ENCODE data around the gene HAUS7.

The HAUS7 gene

DNA sequence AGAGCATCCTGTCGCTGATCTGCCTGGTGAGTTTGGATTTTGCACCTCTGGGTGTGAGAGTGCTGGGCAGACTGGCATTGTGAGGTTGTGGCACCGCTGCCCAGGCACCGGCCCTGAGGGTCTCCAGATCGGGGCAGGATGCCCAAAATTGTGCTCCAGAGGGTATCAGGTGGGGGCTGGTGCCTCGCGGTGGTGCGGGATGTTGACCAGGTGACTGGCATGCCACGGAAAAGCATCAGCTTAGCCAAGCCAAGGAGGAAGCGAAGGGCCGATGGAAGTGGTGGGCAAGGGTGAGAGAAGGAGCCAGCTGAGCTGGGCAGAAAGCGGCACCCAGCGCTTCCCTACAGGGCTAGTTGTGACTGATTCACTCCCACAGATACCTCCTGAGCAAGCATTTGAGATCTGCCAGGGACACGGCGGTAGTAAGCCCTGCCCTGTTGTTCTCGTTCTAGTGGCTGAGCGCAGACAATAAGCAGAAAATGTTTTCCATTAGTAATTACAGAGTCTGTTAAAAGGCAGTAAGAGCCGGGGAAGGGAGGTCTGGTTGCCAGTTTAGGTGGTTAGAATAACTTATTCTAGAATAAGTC lies 58.3 kb downstream of the HAUS7 start:
- peaks cover 0 to 7% of the 10 kb centered on the region in 2 donors for H3K4me1 ChIP-seq (ENCODE audit: control insufficient read depth in 1 of 2, insufficient read depth in 2 of 2, low read length in 2 of 2)
- no peaks in the 10 kb centered on the region for H3K27me3 ChIP-seq (ENCODE audit: low read depth, low read length)
- H3K27ac ChIP-seq (ENCODE audit: low read length), result peak overlapping the region; percentile 39
- H3K36me3 ChIP-seq (ENCODE audit: control insufficient read depth in 1 of 2, insufficient read depth in 2 of 2, low read length in 2 of 2), result no peaks in the 10 kb centered on the region
- H3K9me3 ChIP-seq (ENCODE audit: control insufficient read depth in 1 of 2, low read length in 2 of 2), result no peaks in the 10 kb centered on the region
- peak overlapping the region; percentile 39 to 61 for H3K4me3 ChIP-seq (ENCODE audit: low read depth in 1 of 2, low read length in 2 of 2)

DNA sequence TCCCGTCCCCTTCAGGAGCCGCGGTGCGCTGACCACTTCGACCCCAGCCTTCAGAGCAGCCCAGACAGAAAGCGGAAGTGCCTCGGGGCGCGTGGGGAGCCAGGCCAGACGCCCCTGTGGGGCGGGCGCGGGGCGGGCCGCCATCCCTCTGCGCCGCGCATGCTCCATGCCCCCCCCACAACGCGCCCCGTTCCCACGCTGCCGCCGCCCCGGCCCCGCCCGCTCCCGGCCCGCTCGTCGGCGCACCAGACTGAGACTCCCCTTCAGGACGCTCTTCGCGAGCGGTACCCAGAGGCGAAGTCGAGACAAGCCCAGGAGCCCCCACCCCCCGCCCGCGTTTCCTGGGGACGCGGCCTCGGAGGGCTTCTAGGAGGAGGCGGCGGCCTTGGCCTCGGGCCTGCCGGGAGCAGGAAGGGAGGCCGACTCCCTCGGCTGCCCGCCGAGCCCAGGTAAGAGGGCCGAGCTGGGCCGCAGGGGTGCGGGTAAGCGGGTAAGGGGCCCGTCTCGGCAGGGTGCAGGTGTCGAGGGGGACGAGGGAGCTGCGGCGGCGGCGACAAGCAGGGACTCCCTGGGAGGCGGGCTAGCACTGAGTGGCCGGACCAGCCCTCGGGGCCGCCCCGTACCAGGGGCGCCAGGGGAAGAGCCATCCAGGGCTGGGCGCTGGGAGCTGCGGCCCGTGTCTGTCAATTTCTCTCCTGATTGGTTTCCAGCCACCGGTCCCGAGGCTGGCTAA lies 59.0 kb downstream of the HAUS7 start, which contains the start of gene ZFP92:
ZFP92 (plus strand) TSS at position 218 of the 733 bp plus-strand sequence. CDS start 6,851 bp downstream, outside the sequence.
- no peaks in the 10 kb centered on the region for H3K36me3 ChIP-seq (ENCODE audit: control insufficient read depth in 1 of 2, insufficient read depth in 2 of 2, low read length in 2 of 2)
- H3K4me3 ChIP-seq (ENCODE audit: low read depth in 1 of 2, low read length in 2 of 2), result peak within 1 kb of the TSS; percentile 39 to 61
- peak within 1 kb of the TSS; percentile 39 for H3K27ac ChIP-seq (ENCODE audit: low read length)
- no peaks in the 10 kb centered on the region for H3K9me3 ChIP-seq (ENCODE audit: control insufficient read depth in 1 of 2, low read length in 2 of 2)
- no peaks in the 10 kb centered on the region for H3K27me3 ChIP-seq (ENCODE audit: low read depth, low read length)
- peaks cover 0 to 7% of the 10 kb centered on the region in 2 donors for H3K4me1 ChIP-seq (ENCODE audit: control insufficient read depth in 1 of 2, insufficient read depth in 2 of 2, low read length in 2 of 2)

- H3K4me1 ChIP-seq (ENCODE audit: control insufficient read depth in 1 of 2, insufficient read depth in 2 of 2, low read length in 2 of 2), result peaks cover 0 to 7% of the 10 kb centered on the region in 2 donors
- H3K27me3 ChIP-seq (ENCODE audit: low read depth, low read length), result no peaks in the 10 kb centered on the region
- peak overlapping the region; percentile 11 to 61 for H3K4me3 ChIP-seq (ENCODE audit: low read depth in 1 of 2, low read length in 2 of 2)
- no peaks in the 10 kb centered on the region for H3K36me3 ChIP-seq (ENCODE audit: control insufficient read depth in 1 of 2, insufficient read depth in 2 of 2, low read length in 2 of 2)
- no peaks in the 10 kb centered on the region for H3K9me3 ChIP-seq (ENCODE audit: control insufficient read depth in 1 of 2, low read length in 2 of 2)
- H3K27ac ChIP-seq (ENCODE audit: low read length), result no peak overlapping the region
Measured at GRCh38 chrX:153410888-153411254, 59.5 kb downstream of the HAUS7 start.

- Histone ChIP-seq H3K27ac (ENCODE audit: low read length) (no peak overlapping the region), H3K9me3 (ENCODE audit: control insufficient read depth in 1 of 2, low read length in 2 of 2) (no peaks in the 10 kb centered on the region), H3K36me3 (ENCODE audit: control insufficient read depth in 1 of 2, insufficient read depth in 2 of 2, low read length in 2 of 2) (no peaks in the 10 kb centered on the region), H3K4me1 (ENCODE audit: control insufficient read depth in 1 of 2, insufficient read depth in 2 of 2, low read length in 2 of 2) (peaks cover 0 to 7% of the 10 kb centered on the region in 2 donors), H3K4me3 (ENCODE audit: low read depth in 1 of 2, low read length in 2 of 2) (no peak overlapping the region), H3K27me3 (ENCODE audit: low read depth, low read length) (no peaks in the 10 kb centered on the region)
Measured at GRCh38 chrX:153410373-153410772, 60.0 kb downstream of the HAUS7 start.

GRCh38 chrX:153409414-153410101 lies 60.8 kb downstream of the HAUS7 start:
- Histone ChIP-seq H3K9me3 (ENCODE audit: control insufficient read depth in 1 of 2, low read length in 2 of 2) (no peaks in the 10 kb centered on the region), H3K4me3 (ENCODE audit: low read depth in 1 of 2, low read length in 2 of 2) (no peak overlapping the region), H3K4me1 (ENCODE audit: control insufficient read depth in 1 of 2, insufficient read depth in 2 of 2, low read length in 2 of 2) (peaks cover 0 to 7% of the 10 kb centered on the region in 2 donors), H3K27ac (ENCODE audit: low read length) (no peak overlapping the region), H3K36me3 (ENCODE audit: control insufficient read depth in 1 of 2, insufficient read depth in 2 of 2, low read length in 2 of 2) (no peaks in the 10 kb centered on the region), H3K27me3 (ENCODE audit: low read depth, low read length) (no peaks in the 10 kb centered on the region)

DNA sequence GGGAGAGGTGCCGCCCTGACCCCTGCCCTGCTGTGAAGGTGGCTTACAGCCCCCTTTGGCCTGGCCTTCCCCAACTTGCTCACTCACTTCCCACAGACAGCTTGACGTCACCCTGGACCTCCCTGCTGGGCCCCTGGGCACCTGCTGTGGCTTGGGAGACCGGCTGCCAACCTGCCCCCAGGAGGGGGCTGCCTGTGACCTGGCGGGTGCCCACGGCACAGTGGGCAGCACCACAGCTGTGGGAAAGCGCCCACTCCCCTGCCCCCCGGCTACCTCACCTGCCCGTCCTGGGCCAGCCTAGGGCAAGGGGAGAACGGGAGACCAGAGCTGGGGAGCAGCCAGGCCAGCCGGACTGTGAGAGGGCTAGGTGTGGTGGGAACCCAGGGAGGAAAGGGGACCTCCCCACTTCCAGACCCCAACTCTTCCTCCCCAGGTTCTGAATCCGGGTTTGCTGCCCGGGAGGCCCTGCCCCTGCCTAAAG lies 61.5 kb downstream of the HAUS7 start:
- H3K4me3 ChIP-seq (ENCODE audit: low read depth in 1 of 2, low read length in 2 of 2), result no peak overlapping the region
- no peak overlapping the region for H3K27ac ChIP-seq (ENCODE audit: low read length)
- H3K4me1 ChIP-seq (ENCODE audit: control insufficient read depth in 1 of 2, insufficient read depth in 2 of 2, low read length in 2 of 2), result peaks cover 0 to 7% of the 10 kb centered on the region in 2 donors
- no peaks in the 10 kb centered on the region for H3K36me3 ChIP-seq (ENCODE audit: control insufficient read depth in 1 of 2, insufficient read depth in 2 of 2, low read length in 2 of 2)
- no peaks in the 10 kb centered on the region for H3K27me3 ChIP-seq (ENCODE audit: low read depth, low read length)
- no peaks in the 10 kb centered on the region for H3K9me3 ChIP-seq (ENCODE audit: control insufficient read depth in 1 of 2, low read length in 2 of 2)

- peaks cover 0 to 7% of the 10 kb centered on the region in 2 donors for H3K4me1 ChIP-seq (ENCODE audit: control insufficient read depth in 1 of 2, insufficient read depth in 2 of 2, low read length in 2 of 2)
- H3K27me3 ChIP-seq (ENCODE audit: low read depth, low read length), result no peaks in the 10 kb centered on the region
- H3K36me3 ChIP-seq (ENCODE audit: control insufficient read depth in 1 of 2, insufficient read depth in 2 of 2, low read length in 2 of 2), result no peaks in the 10 kb centered on the region
- H3K4me3 ChIP-seq (ENCODE audit: low read depth in 1 of 2, low read length in 2 of 2), result no peak overlapping the region
- no peaks in the 10 kb centered on the region for H3K9me3 ChIP-seq (ENCODE audit: control insufficient read depth in 1 of 2, low read length in 2 of 2)
- H3K27ac ChIP-seq (ENCODE audit: low read length), result no peak overlapping the region
Measured at GRCh38 chrX:153408221-153408721, 62.1 kb downstream of the HAUS7 start.

GRCh38 chrX:153407736-153408135 lies 62.6 kb downstream of the HAUS7 start:
- no peaks in the 10 kb centered on the region for H3K9me3 ChIP-seq (ENCODE audit: control insufficient read depth in 1 of 2, low read length in 2 of 2)

GRCh38 chrX:153406903-153407302 lies 63.5 kb downstream of the HAUS7 start:
- Histone ChIP-seq H3K36me3 (ENCODE audit: control insufficient read depth in 1 of 2, insufficient read depth in 2 of 2, low read length in 2 of 2) (no peaks in the 10 kb centered on the region), H3K27ac (ENCODE audit: low read length) (no peak overlapping the region), H3K4me1 (ENCODE audit: control insufficient read depth in 1 of 2, insufficient read depth in 2 of 2, low read length in 2 of 2) (peaks cover 0 to 2% of the 10 kb centered on the region in 2 donors), H3K9me3 (ENCODE audit: control insufficient read depth in 1 of 2, low read length in 2 of 2) (no peaks in the 10 kb centered on the region), H3K4me3 (ENCODE audit: low read depth in 1 of 2, low read length in 2 of 2) (no peak overlapping the region), H3K27me3 (ENCODE audit: low read depth, low read length) (no peaks in the 10 kb centered on the region)

More at GRCh38 chrX:153407736-153408135, 62.6 kb downstream of the HAUS7 start:
- H3K36me3 ChIP-seq (ENCODE audit: control insufficient read depth in 1 of 2, insufficient read depth in 2 of 2, low read length in 2 of 2), result no peaks in the 10 kb centered on the region
- H3K27ac ChIP-seq (ENCODE audit: low read length), result no peak overlapping the region
- no peaks in the 10 kb centered on the region for H3K27me3 ChIP-seq (ENCODE audit: low read depth, low read length)
- H3K4me3 ChIP-seq (ENCODE audit: low read depth in 1 of 2, low read length in 2 of 2), result no peak overlapping the region
- peaks cover 0 to 7% of the 10 kb centered on the region in 2 donors for H3K4me1 ChIP-seq (ENCODE audit: control insufficient read depth in 1 of 2, insufficient read depth in 2 of 2, low read length in 2 of 2)

- no peaks in the 10 kb centered on the region for H3K27me3 ChIP-seq (ENCODE audit: low read depth, low read length)
- no peaks in the 10 kb centered on the region for H3K4me1 ChIP-seq (ENCODE audit: control insufficient read depth in 1 of 2, insufficient read depth in 2 of 2, low read length in 2 of 2)
- no peak overlapping the region for H3K4me3 ChIP-seq (ENCODE audit: low read depth in 1 of 2, low read length in 2 of 2)
- no peaks in the 10 kb centered on the region for H3K9me3 ChIP-seq (ENCODE audit: control insufficient read depth in 1 of 2, low read length in 2 of 2)
- no peak overlapping the region for H3K27ac ChIP-seq (ENCODE audit: low read length)
- no peaks in the 10 kb centered on the region for H3K36me3 ChIP-seq (ENCODE audit: control insufficient read depth in 1 of 2, insufficient read depth in 2 of 2, low read length in 2 of 2)
Measured at GRCh38 chrX:153406011-153406410, 64.4 kb downstream of the HAUS7 start.

GRCh38 chrX:153405426-153405825 lies 65.0 kb downstream of the HAUS7 start:
- Histone ChIP-seq H3K27ac (ENCODE audit: low read length) (no peak overlapping the region), H3K4me1 (ENCODE audit: control insufficient read depth in 1 of 2, insufficient read depth in 2 of 2, low read length in 2 of 2) (no peaks in the 10 kb centered on the region), H3K4me3 (ENCODE audit: low read depth in 1 of 2, low read length in 2 of 2) (no peak overlapping the region), H3K36me3 (ENCODE audit: control insufficient read depth in 1 of 2, insufficient read depth in 2 of 2, low read length in 2 of 2) (no peaks in the 10 kb centered on the region), H3K27me3 (ENCODE audit: low read depth, low read length) (no peaks in the 10 kb centered on the region), H3K9me3 (ENCODE audit: control insufficient read depth in 1 of 2, low read length in 2 of 2) (no peaks in the 10 kb centered on the region)

Data from muscle layer of duodenum (tissue), 2 donors.